Measurements from ENCODE around the gene SMIM27.

GRCh38 chr9:32503008-32503407 lies 49.1 kb upstream of the SMIM27 start:
- TF ChIP-seq, protein P1, sequence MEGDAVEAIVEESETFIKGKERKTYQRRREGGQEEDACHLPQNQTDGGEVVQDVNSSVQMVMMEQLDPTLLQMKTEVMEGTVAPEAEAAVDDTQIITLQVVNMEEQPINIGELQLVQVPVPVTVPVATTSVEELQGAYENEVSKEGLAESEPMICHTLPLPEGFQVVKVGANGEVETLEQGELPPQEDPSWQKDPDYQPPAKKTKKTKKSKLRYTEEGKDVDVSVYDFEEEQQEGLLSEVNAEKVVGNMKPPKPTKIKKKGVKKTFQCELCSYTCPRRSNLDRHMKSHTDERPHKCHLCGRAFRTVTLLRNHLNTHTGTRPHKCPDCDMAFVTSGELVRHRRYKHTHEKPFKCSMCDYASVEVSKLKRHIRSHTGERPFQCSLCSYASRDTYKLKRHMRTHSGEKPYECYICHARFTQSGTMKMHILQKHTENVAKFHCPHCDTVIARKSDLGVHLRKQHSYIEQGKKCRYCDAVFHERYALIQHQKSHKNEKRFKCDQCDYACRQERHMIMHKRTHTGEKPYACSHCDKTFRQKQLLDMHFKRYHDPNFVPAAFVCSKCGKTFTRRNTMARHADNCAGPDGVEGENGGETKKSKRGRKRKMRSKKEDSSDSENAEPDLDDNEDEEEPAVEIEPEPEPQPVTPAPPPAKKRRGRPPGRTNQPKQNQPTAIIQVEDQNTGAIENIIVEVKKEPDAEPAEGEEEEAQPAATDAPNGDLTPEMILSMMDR (IDR thresholded peaks at IDR 0.05) = no peak
- no peak for TF ChIP-seq POLR2A (IDR thresholded peaks at IDR 0.05)
- TF ChIP-seq EP300 (IDR thresholded peaks at IDR 0.05) = no peak

Data from sigmoid colon (tissue), 4 donors.